Subcutaneous adipose tissue (tissue), 4 donors: ENCODE data around the gene DUSP23. TPM values are rescaled to one million over a fixed set of nuclear protein-coding genes. Genes with fewer than 3 reads are reported as not detected.

ENCODE experiments used
- CTCF ChIP-seq: fragments of 450-650 bp; IDR thresholded peaks from one replicate; pipeline ENCODE4 v1.5.1; 2016; ENCODE audit warnings: low read depth, mild to moderate bottlenecking, control low read depth, antibody characterized with exemption, moderate library complexity
- total RNA-seq, 4 donors: library from RNA; depleted of rRNA; stranded (reverse); fragments of >200 nt; gene quantifications; one replicate each; pipeline ENCODE4 v1.1.0, GENCODE V29; 2016

The DUSP23 gene
- total RNA-seq, 4 donors from 2014 or later, result 32.0 to 99.5 (median 75.4) TPM

- TF ChIP-seq CTCF, result no peak
Measured at GRCh38 chr1:159771127-159771895, 9.5 kb upstream of the DUSP23 start.

GRCh38 chr1:159774465-159774864 lies 6.3 kb upstream of the DUSP23 start:
- no peak for TF ChIP-seq CTCF

GRCh38 chr1:159775716-159776115 lies 5.0 kb upstream of the DUSP23 start:
- TF ChIP-seq CTCF, result no peak

GRCh38 chr1:159778266-159778665 lies 2.5 kb upstream of the DUSP23 start:
- no peak for TF ChIP-seq CTCF

- TF ChIP-seq CTCF, result no peak
Measured at GRCh38 chr1:159779403-159779851, 1.3 kb upstream of the DUSP23 start.

- TF ChIP-seq CTCF, result no peak
Measured at GRCh38 chr1:159781992-159782391, 1.2 kb downstream of the DUSP23 start.

GRCh38 chr1:159783724-159784123 lies 3.0 kb downstream of the DUSP23 start:
- TF ChIP-seq CTCF, result no peak
